ENCODE results near the gene FAM81B. TPM values are rescaled to one million over a fixed set of nuclear protein-coding genes. Genes with fewer than 3 reads are reported as not detected.

Gene FAM81B
- total RNA-seq, 4 donors from 2014 or later = 0.34 to 5.9 (median 0.51) TPM

DNA sequence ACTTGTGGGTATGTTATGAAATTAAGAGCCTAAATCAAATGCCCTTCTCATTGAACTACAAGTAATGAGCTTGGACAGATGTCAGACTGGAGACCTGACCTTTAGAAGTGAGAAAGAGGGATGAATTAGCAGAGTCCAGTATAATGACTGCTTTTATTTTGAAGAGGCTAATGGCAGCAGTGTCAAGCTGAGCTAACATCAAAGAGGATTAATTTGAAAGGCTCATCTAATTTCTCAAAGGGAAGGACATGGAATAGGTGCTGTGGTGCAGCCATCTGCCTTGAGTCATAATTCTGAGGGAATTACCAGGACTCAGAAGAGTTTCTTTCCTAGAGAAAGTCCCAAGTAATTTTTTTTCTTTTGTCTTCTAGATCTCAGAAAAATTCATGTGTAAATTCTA is 57.6 kb downstream of the FAM81B start:
- Histone ChIP-seq H3K4me1 (no peaks in the 10 kb centered on the region), H3K27me3 (no peaks in the 10 kb centered on the region), H3K36me3 (no peaks in the 10 kb centered on the region), H3K27ac (no peak overlapping the region), H3K9me3 (no peaks in the 10 kb centered on the region), H3K4me3 (replicated peaks in 1 of 3) (no peak overlapping the region)
- intact Hi-C loops (cut with DNase I) = no loop called here
- DNase-seq = no peak
- TF ChIP-seq POLR2A (IDR thresholded peaks at IDR 0.05) = no peak
- TF ChIP-seq CTCF (IDR thresholded peaks at IDR 0.05) = no peak

- H3K4me1 ChIP-seq = no peaks in the 10 kb centered on the region
- no peaks in the 10 kb centered on the region for H3K9me3 ChIP-seq
- no peak for DNase-seq
- intact Hi-C loops (cut with DNase I) = no loop called here
- TF ChIP-seq POLR2A (IDR thresholded peaks at IDR 0.05) (no peak), CTCF (IDR thresholded peaks at IDR 0.05) (no peak)
- H3K4me3 ChIP-seq (replicated peaks in 1 of 3) = no peak overlapping the region
- 63 to 78% methylated on average over 2 of the region's 2 CpGs for WGBS, 2 donors
- no peak overlapping the region for H3K27ac ChIP-seq
- no peaks in the 10 kb centered on the region for H3K27me3 ChIP-seq
- no peaks in the 10 kb centered on the region for H3K36me3 ChIP-seq
Measured at GRCh38 chr5:95449460-95449859, 58.3 kb downstream of the FAM81B start.

DNA sequence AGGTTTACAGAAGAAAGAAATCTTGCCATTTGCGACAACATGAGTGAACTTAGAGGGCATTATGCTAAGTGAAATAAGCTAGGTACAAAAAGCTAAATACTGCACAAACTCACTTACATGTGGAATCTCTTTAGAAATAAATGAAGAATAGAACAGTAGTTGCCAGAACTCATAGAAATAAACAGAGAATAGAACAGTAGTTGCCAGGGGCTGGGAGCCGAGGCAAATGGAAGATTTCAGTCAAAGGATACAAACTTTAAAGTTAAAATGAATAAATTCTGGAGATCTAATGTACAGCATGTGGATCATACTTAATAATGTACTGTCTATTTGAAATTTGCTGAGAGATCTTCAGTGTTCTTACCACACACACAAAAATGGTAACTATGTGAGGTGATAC is 63.4 kb downstream of the FAM81B start:
- intact Hi-C loops (cut with DNase I) = no loop called here
- DNase-seq = no peak
- TF ChIP-seq CTCF (IDR thresholded peaks at IDR 0.05) = no peak
- no peak for TF ChIP-seq POLR2A (IDR thresholded peaks at IDR 0.05)
- H3K4me1 ChIP-seq = no peaks in the 10 kb centered on the region
- no peak overlapping the region for H3K4me3 ChIP-seq (replicated peaks in 1 of 3)
- H3K27me3 ChIP-seq = no peaks in the 10 kb centered on the region
- H3K9me3 ChIP-seq = no peaks in the 10 kb centered on the region
- H3K36me3 ChIP-seq = no peaks in the 10 kb centered on the region
- no peak overlapping the region for H3K27ac ChIP-seq
- WGBS, 2 donors = 86 to 91% methylated on average over 2 of the region's 2 CpGs

- 96 to 98% methylated on average over 2 of the region's 2 CpGs for WGBS, 2 donors
- H3K4me3 ChIP-seq (replicated peaks in 1 of 3) = no peak overlapping the region
- no peaks in the 10 kb centered on the region for H3K27me3 ChIP-seq
- H3K36me3 ChIP-seq = peaks cover 0 to 16% of the 10 kb centered on the region in 2 donors
- DNase-seq = no peak
- H3K4me1 ChIP-seq = no peaks in the 10 kb centered on the region
- H3K27ac ChIP-seq = no peak overlapping the region
- TF ChIP-seq CTCF (IDR thresholded peaks at IDR 0.05) (no peak), POLR2A (IDR thresholded peaks at IDR 0.05) (no peak)
- H3K9me3 ChIP-seq = no peaks in the 10 kb centered on the region
- intact Hi-C loops (cut with DNase I) = no loop called here
Measured at GRCh38 chr5:95460665-95461064, 69.5 kb downstream of the FAM81B start.

GRCh38 chr5:95471487-95471886 is 80.3 kb downstream of the FAM81B start:
- H3K9me3 ChIP-seq = no peaks in the 10 kb centered on the region
- H3K4me3 ChIP-seq (replicated peaks in 1 of 3) = no peak overlapping the region
- H3K27ac ChIP-seq = no peak overlapping the region
- intact Hi-C loops (cut with DNase I) = no loop called here
- no peaks in the 10 kb centered on the region for H3K4me1 ChIP-seq
- DNase-seq = no peak
- WGBS, 2 donors = 100% methylated on average over 1 of the region's 1 CpG
- H3K36me3 ChIP-seq = peaks cover 0 to 10% of the 10 kb centered on the region in 2 donors
- TF ChIP-seq CTCF (IDR thresholded peaks at IDR 0.05) (no peak), POLR2A (IDR thresholded peaks at IDR 0.05) (no peak)
- no peaks in the 10 kb centered on the region for H3K27me3 ChIP-seq
